Superior temporal gyrus (tissue), 1 donor: ENCODE results near the gene SEC23A.
"Not testable (repeated sequence)": the region's sequence is repeated elsewhere in the genome, so short reads cannot be mapped to it uniquely, and the experiment has no call there.

ENCODE experiments used
- DNase-seq: peaks from one replicate; pipeline ENCODE4 v3.0.0-alpha.2; 2016; ENCODE audit errors: extremely low spot score

The SEC23A gene

DNA sequence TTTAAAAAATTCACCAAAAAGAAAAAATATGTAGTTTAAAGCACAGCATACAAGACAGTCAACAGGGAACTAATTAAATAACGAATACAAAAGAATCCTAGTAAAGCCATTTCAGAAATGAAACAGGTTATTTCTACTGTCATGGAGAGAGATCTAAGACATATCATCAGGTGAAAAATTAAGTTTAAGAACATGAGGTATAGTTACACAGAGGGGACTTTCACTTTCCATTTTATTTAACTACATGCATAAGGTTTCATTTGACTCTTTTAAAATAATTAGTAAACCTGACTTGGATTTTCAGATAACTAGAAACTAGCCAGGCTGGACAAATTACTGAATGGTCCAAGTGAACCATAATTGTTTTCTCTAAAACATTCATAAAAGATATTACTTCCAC is 11.3 kb downstream of the SEC23A start:
- DNase-seq = no peak

GRCh38 chr14:39090548-39091111 is 12.4 kb downstream of the SEC23A start:
- DNase-seq = no peak

DNA sequence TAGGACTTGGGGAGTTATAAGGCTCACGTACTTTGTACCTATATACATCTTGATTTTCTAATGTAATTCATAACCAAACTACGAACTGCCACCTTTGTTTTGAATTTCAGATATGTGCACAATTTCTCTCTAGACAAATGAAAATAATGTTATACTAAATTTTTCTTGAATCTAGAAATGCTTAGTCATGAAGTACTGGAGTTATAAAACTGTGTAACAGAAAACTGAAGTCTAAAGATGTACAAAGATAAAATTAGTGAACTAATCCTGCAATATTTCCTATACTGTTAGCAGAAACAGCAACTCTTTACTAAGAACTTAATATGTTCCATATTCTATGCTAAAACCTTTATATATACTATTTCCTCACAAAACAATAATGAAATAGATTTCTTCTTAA is 15.5 kb downstream of the SEC23A start:
- DNase-seq = no peak

- no peak for DNase-seq
These were observed 17.1 kb downstream of the SEC23A start for GRCh38 chr14:39085933-39086332.

GRCh38 chr14:39083127-39083526 is 19.9 kb downstream of the SEC23A start:
- no peak for DNase-seq

GRCh38 chr14:39080886-39081285 is 22.1 kb downstream of the SEC23A start:
- no peak for DNase-seq

DNA sequence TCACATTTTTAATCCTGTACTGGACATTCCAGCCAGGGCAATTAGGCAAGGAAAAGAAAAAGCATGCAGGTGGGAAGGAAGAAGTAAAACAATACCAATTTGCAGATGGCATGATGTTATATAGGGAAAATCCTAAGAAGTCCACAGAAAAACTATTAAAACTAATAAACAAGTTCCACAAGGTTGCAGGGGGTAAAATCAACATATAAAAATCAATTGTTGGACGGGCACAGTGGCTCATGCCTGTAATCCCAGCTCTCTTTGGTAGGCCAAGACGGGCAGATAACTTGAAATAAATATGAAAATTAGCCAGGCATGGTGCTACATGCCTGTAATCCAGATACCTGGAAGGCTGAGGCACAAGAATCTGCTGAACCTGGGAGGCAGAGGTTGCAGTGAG is 31.9 kb downstream of the SEC23A start:
- DNase-seq = no peak

DNA sequence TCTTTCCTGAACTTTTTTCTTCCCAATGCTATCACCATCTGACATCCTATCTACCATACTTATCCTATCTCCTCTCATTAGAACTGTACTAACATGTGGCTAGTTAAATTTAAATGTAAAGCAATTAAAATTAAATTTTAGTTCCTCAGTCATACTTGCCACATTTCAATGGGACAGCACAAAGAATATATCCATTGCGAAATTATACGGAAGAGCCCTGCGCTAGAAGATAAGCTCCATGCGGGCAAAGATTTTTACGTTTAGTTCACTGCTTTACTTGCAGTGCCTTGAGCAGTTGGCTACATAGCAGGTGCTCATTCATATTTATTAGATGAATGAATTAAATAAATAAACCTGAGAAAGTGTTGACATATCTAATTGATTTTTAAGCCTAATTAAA is 33.1 kb downstream of the SEC23A start:
- no peak for DNase-seq

DNA sequence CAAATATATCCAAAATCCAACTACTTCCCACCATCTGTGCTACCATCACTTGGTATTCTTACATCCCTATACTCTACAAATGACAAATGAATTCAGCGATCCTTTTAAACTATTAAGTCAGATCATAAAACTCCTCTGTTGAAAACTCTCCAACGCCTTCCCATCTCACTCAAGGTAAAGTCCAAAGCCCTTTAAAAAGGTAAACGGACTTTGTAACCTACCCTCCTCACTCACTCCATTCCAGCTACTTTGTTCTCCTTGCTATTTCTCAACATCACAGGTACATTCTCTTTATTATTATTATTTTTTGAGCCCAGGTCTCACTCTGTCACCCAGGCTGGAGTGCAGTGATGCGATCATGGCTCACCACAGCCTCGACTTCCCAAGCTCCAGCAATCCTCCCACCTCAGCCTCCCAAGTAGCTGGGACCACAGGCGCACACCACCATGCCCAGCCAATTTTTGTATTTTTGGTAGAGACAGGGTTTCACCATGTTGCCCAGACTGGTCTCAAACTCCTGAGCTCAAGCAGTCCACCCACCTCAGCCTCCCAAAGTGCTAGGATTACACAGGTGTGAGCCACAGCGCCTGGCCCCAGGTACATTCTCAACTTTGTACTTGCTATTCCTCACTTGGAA is 33.7 kb downstream of the SEC23A start:
- DNase-seq = not testable (repeated sequence)

- DNase-seq = no peak
These were observed 42.1 kb downstream of the SEC23A start for GRCh38 chr14:39060818-39061437.

DNA sequence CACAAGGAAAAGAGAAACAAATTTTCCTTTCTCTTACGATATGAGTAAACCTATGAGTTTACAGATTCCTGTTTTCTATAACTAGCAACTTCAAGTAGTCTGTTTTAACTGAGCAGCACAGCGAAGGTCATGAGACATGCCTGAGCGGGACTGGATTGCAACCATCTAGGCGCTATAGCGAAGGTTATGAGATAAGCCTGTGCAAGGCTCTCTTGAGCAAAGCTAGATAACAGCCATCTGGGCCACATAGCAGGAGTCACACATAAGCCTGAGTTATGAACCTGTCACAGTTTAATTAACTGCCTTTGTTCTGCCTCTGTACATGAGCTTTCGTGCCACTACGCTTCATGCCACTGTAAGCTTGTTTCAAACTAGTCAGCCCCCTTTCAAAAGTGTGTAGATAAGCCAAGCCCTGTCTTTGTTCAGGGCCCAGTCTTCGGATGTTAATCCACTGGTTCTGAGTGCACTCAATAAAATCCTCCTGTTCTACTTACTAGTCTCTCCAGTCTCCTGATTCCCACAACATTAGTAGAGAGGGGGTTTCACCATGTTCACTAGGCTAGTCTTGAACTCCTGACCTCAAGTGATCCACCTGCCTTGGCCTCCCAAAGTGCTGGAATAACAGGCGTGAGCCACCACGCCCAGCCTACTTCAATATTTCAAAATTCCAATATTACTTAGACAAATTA is 47.1 kb downstream of the SEC23A start:
- DNase-seq = no peak

- DNase-seq = not testable (repeated sequence)
These were observed 50.1 kb downstream of the SEC23A start for GRCh38 chr14:39052869-39053454.

GRCh38 chr14:39050389-39050788 is 52.6 kb downstream of the SEC23A start:
- no peak for DNase-seq

DNA sequence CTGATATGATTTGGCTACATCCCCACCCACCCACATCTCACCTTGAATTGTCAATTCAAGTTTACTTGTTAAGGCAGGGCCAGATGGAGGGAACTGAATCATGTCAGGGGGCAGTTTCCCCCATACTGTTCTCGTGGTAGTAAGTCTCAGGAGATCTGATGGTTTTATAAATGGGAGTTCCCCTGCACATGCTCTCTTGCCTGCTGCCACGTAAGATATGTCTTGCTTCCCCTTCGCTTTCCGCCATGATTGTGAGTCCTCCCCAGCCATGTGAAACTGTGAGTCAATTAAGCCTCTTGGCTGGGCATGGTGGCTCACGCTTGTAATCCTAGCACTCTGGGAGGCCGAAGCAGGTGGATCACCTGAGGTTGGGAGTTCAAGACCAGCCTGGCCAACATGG is 57.1 kb downstream of the SEC23A start:
- DNase-seq = not testable (repeated sequence)

DNA sequence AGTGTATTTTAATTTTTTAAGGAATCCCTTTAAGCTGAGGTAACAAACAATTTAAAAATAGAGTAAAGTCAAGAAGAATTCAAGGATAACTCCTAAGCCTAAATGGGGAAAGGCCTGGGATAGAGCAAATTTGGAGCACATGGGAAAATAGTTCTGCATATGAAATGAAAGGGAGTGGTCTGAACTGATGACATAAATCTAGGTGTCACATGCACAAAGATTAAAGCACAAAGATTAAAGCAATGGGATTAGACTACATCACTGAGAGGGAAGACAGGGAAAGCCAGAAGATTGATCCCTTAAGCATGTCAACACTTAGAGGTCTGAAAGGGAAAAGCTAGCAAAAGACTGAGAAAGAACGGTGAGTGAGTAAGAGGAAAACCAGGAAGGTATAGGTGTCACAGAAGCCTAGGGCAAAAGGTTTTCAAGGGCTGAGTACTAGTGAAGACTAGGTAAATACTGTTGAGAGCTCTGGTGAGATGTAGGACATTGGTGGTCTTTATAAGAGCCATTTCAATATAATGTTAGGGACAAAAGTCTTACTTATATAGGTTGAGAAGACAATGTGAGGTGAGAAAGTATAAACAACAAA is 59.6 kb downstream of the SEC23A start:
- no peak for DNase-seq

DNA sequence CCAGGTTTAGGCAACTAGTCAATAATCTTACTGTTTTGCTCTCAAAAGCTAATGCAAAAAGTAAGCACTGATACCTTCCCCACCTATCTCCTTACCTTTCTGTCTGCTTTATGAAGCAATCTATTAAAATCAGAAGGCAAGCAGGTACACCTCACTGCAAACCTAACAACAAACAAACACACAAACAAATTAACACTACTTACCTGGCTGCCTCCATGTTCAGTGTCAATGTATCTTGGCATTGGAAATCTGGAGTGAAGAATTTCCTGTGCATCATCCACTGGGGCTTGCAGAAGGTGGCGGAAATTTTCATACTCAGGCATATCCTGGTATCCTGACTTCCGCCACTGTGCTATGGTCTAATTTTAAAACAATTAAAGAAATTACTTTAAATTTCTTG is 62.5 kb downstream of the SEC23A start:
- DNase-seq = no peak

DNA sequence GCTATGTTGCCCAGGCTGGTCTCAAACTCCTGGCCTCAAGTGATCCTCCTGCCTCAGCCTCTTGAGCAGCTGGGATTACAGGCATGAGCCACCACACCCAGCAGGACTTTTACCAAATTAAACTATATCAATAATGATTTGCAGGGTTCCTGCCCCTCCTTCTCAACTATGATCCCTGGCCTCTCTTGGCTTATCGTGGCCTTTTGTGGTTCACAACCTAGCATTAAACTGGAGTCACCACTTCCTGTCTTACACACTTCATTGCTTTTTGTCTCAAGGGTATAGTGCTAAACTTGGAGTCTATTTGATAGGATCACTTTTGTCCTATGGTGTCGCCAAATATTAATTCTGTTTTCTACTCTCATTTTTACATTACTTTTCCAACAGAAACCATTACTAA is 64.5 kb downstream of the SEC23A start:
- DNase-seq = no peak

DNA sequence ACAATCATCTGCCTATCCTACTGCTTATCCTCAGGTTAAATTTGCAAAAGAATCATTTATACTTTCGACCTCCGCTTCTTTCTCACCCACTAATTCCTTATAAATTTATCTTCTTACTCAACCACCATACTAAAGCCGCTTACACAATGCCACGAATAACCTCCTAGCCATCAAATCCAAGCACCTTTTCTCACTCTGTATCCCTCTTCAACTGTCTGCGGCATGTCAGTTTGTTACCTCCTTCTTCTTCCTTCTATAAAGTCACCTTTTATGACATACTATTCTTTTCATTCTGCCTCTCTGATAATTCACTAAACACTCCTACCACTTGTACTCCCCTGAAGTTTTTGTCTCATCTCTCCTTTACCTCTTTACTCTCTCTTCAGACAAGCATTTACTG is 66.3 kb downstream of the SEC23A start:
- no peak for DNase-seq

DNA sequence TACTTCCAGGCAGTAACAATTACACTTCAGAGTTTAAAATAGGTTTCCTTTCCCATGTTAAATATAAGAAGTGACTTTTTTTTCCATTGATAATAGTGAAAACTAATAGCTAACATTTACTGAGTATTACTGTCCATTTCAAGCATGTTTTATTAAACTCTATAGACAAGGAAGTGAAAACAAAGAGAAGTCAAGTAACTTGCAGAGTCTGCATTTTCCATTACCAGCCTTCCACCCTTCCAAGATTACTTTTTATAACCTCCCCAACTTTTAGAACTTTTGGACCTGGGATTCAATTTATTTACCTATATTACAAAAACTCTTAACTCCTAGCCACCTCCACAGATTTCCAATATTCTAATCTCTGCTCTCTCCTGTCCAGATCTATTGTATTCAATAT is 67.7 kb downstream of the SEC23A start:
- DNase-seq = no peak

DNA sequence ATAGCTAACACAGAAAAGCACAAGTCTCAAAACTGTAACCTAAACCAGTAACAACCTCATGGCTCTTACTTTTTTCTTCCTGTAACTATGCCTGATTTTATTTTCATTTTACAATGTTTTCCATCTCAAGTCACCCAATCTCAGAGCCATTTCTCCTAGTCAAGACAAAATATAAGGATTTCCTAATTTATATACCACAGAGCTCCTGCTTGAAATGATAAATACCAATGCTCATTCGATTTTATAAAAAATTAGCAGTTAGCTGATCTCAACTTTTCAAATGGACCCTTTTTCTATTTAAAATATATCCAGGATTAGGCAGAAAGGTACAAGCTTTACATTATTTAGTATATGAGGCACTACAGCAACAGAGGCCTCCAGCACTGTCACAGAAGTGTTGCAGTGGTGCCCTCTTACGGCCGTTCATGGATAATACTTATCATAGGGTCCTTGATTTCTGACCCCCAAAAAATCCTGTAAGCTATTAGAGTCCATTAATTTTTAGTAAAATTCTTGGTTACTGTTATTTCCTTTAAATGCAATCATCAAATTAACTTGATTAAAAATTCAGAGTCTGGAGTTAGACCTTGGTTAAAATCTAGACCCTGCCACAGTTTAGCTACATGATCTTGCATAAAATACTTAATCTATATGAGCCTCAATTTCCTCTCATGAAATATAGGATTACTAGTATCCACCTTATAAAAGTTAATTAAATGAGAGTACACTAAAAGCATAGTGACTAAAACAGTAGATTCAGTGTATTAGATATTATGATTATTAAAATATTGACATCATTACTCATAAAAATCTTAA is 68.3 kb downstream of the SEC23A start:
- DNase-seq = peak; percentile 53

GRCh38 chr14:39033371-39033770 is 69.7 kb downstream of the SEC23A start:
- no peak for DNase-seq
